HG02678 (cell line): ENCODE data around the gene EAF2.
"Not testable (repeated sequence)": the region's sequence is repeated elsewhere in the genome, so short reads cannot be mapped to it uniquely, and the experiment has no call there.

ENCODE experiments used
- ATAC-seq: cut with Tn5 transposase; IDR thresholded peaks from one replicate; pipeline ENCODE4 v1.9.1; 2021; ENCODE audit warnings: mild to moderate bottlenecking, moderate library complexity; ENCODE audit not compliant: unreplicated experiment

EAF2 gene

GRCh38 chr3:121857778-121858177, 22.8 kb downstream of the EAF2 start:
- not testable (repeated sequence) for ATAC-seq

DNA sequence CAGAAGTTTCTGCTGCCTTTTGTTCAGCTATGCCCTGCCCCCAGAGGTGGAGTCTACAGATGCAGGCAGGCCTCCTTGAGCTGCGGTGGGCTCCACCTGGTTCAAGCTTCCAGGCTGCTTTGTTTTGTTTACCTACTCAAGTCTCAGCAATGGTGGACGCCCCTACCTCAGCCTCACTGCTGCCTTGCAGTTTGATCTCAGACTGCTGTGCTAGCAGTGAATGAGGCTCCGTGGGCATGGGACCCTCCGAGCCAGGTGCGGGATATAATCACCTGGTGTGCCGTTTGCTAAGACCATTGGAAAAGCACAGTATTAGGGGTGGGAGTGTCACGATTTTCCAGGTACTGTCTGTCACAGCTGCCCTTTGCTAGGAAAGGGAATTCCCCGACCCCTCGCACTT, 28.2 kb downstream of the EAF2 start:
- ATAC-seq: not testable (repeated sequence)

GRCh38 chr3:121863801-121864200, 28.8 kb downstream of the EAF2 start:
- ATAC-seq: no peak

DNA sequence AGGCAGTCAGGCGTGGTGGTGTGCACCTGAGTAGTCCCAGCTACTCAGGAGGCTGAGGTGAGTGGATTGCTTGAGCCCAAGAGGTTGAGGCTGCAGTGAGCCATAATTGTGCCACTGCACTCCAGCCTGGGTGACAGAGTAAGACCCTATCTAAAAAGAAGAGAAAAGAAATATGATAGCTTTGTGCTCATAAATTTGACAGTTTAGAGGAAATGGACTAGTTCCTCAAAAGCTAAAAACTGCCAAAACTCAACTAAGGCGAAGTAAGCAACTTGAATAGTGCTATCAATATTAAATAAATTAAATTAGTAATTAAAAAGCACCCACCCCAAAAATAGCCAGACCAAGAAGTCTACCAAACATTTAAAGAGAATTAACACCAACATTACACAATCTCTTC, 34.7 kb downstream of the EAF2 start:
- ATAC-seq: no peak

GRCh38 chr3:121870717-121871116, 35.7 kb downstream of the EAF2 start:
- no peak for ATAC-seq

GRCh38 chr3:121871430-121871829, 36.4 kb downstream of the EAF2 start:
- no peak for ATAC-seq

GRCh38 chr3:121878411-121878810, 43.4 kb downstream of the EAF2 start:
- no peak for ATAC-seq

GRCh38 chr3:121883507-121883906, 48.5 kb downstream of the EAF2 start:
- no peak for ATAC-seq

GRCh38 chr3:121885386-121885785, 50.4 kb downstream of the EAF2 start:
- no peak for ATAC-seq

- no peak for ATAC-seq
These were observed 59.4 kb downstream of the EAF2 start, which contains the start of gene SLC15A2 for GRCh38 chr3:121894301-121894990. SLC15A2 (plus strand) TSS chr3:121894401; CDS start chr3:121894477, 76 bp downstream.

GRCh38 chr3:121895121-121895520, 60.1 kb downstream of the EAF2 start:
- ATAC-seq: no peak

DNA sequence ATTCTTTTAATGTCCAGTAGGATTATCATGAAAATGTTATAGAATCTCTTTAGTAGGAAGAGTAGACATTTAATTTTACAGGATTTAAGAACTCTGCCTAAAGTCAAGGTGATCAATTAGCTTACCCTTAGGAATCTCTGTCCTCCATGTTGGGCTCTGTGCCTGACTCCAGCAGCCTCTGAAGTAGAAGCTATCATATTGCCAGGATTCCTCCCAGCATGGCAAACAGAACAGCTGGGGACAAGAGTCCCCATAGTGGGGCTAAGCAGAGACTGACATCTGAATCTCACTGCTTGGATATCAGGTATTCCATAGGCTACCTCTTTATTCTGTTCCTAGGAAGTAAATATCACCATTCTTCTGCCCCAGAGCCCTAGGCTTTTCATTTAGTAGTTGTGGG, 60.7 kb downstream of the EAF2 start:
- no peak for ATAC-seq

- ATAC-seq: no peak
These were observed 61.8 kb downstream of the EAF2 start for GRCh38 chr3:121896823-121897222.

GRCh38 chr3:121897296-121897695, 62.3 kb downstream of the EAF2 start:
- ATAC-seq: no peak

DNA sequence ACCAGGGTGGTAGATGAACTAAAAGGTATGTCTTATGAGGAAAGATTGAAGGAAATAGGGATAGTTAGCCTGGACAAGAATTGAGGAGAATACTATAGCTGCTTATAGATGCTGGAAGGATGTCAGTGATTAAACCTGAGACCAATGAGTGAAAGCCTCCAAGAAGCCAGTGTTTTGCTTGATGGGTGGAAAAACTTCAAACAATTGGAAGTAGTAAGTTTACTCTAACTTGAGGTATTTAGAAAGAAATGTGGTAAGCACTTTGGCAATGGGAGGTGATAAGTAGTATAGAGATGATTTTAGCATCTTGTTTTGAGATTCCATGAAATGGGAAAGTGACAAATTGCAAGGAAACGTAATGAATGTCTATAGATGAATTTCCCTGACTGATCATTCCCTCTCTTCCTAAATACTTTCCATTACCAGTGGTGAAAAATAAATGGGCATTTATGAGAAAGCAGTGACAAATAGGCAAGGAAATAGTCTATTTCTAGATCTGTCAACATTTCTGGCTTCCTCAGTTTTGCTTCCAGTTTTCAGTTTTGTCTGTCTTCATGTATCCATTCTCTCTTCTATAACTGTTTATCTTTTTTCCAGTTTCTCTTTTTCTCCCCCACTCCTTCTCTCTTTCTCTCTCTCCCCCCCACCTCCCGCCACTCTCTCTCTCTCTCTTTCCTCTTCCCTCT, 78.4 kb downstream of the EAF2 start:
- ATAC-seq: no peak

GRCh38 chr3:121914081-121914998, 79.3 kb downstream of the EAF2 start:
- no peak for ATAC-seq

DNA sequence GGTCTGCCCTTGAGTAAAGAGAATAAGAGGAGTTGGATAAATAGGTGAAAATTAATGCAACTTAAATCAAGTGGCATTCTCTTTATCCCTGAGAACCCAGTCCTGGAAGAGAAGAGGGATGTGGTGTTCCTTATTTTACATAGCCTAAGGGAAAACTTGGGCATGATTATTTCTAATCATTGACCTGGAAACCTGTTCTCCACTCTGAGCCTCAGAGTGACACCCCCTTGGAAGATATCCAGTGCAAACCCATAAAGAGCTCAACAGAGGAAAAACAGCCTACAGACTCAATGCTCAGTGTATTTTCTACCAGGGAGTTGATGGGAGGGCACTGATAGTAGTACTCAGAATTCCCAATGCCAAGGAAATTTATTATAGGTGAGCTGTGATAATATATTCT, 81.2 kb downstream of the EAF2 start:
- no peak for ATAC-seq

DNA sequence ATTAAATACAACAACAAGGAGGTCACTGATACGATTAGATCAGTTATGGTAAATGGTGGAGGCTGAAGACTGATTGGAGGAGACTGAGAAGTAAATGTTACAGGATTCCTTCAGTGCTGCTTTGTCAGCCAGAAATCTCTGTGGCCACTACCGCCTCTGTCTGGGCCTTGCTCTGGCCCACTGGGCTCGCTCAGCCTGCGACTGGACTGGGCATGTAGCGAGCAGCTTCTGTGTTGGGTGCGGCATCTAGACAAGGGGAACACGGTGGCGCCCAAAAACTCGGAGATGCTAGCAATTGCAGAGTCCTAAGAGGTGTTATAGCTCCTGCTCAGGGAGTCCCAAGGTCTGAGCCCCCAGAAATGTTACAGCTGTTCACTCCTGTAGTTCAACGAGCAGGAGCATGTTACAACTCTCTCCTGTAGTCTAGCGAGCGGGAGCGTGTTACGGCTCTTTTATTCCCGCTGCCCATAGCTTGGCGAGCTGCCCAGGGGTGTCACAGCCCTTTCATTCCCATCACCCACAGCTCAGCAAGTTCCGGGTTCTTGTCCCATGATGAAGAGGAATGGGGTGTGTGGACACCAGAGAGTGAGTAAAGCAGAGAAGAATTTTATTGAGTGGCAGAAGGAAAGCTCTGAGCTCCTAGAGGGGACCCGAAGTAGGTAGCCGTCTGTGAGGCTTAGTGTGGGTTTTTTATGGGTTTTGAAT, 83.9 kb downstream of the EAF2 start:
- no peak for ATAC-seq

DNA sequence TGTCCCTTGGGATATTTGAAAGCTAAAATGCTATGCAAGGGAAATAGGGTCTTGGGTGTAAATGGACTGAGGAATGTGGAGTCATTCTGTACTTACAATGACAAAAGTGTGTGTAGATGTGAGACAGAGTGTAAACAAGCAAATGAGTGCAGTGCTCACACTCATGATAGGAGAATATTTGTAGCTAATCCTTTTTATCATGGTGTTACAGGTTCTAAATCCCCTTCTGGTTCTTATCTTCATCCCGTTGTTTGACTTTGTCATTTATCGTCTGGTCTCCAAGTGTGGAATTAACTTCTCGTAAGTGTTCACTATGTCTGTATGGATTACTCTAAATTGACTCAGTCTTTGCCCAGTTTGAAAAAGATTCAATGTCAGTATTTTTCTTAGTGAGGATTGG, 89.7 kb downstream of the EAF2 start:
- no peak for ATAC-seq

GRCh38 chr3:121926380-121926779, 91.4 kb downstream of the EAF2 start:
- ATAC-seq: no peak
